Left lung (tissue), 10 donors: ENCODE data around the gene TRIM65. TPM values are rescaled to one million over a fixed set of nuclear protein-coding genes. Genes with fewer than 3 reads are reported as not detected.

Source experiments
- ATAC-seq: fragments of 200-7000 bp; cut with Tn5 transposase; one replicate; pipeline ENCODE4 v1.9.1; 2020; ENCODE audit warnings: moderate library complexity
- DNase-seq, 4 donors: peaks; one replicate each; pipeline ENCODE4 v3.0.0-alpha.2; 2013 to 2020
- H3K27ac ChIP-seq, 2 donors: fragments of 200-600 bp; sonication (generic) in 1 of 2; one replicate each; pipeline versions ENCODE4 v1.5.0 to v1.8.0; 2020 to 2021
- H3K27me3 ChIP-seq, 2 donors: fragments of 200-600 bp; sonication (generic) in 1 of 2; one replicate each; pipeline versions ENCODE4 v1.5.0 to v1.8.0; 2020 to 2021
- H3K36me3 ChIP-seq, 2 donors: fragments of 200-600 bp; sonication (generic) in 1 of 2; one replicate each; pipeline versions ENCODE4 v1.5.0 to v1.8.0; 2020 to 2021
- H3K4me1 ChIP-seq, 2 donors: fragments of 200-600 bp; one replicate each; pipeline ENCODE4 v1.8.0; 2021
- H3K4me3 ChIP-seq, 2 donors: fragments of 200-600 bp; sonication (generic) in 1 of 2; one replicate each; pipeline versions ENCODE4 v1.5.0 to v1.8.0; 2020 to 2021; ENCODE audit warnings: mild to moderate bottlenecking in 1 of 2
- H3K9me3 ChIP-seq, 2 donors: fragments of 200-600 bp; sonication (generic) in 1 of 2; one replicate each; pipeline versions ENCODE4 v1.5.0 to v1.8.0; 2020 to 2021
- CTCF ChIP-seq, 2 donors: fragments of 200-600 bp; sonication (generic) in 1 of 2; IDR thresholded peaks; one replicate each; pipeline versions ENCODE4 v1.5.0 to v1.8.0; 2021; ENCODE audit warnings: antibody characterized with exemption in 2 of 2
- intact Hi-C, 2 donors: fragments of 100-400 bp; cut with DNase I; formaldehyde crosslinking; loops; one replicate each; pipeline versions ENCODE4 v1.11.2 to v1.14.2; 2022
- polyA plus RNA-seq, 6 donors: library from polyadenylated mRNA; unstranded; fragments of 120-200 nt; gene quantifications; one replicate each; pipeline ENCODE4 v1.2.1, GENCODE V29; 2013; ENCODE audit not compliant: insufficient read length in 6 of 6
- total RNA-seq, 2 donors: library from RNA; stranded (reverse); fragmentation: NEBNext Ultra II Directional; extraction: Animal tissue kit (Norgen Biotek cat#: 25700); gene quantifications; one replicate each; pipeline ENCODE4 v1.2.1, GENCODE V29; 2021
- donor health status: DM: no; HTN: yes; CAD: no.
- donor health status: DM: no; HTN: no; CAD: no.

TRIM65 gene
- total and polyA plus RNA-seq, 8 donors: 15.8 to 35.1 (median 20.0) TPM

GRCh38 chr17:75941442-75941819 lies 44.7 kb upstream of the TRIM65 start:
- no peak for TF ChIP-seq CTCF (IDR thresholded peaks at IDR 0.05)

GRCh38 chr17:75940727-75941441 lies 44.1 kb upstream of the TRIM65 start, which contains the start of gene FBF1:
Gene FBF1 (minus strand): TSS chr17:75941042. CDS start chr17:75938149, 2,893 bp downstream.
- Histone ChIP-seq H3K4me3 (peak within 1 kb of the TSS; percentile 65 to 72), H3K9me3 (no peaks in the 10 kb centered on the region), H3K36me3 (peaks cover 0 to 25% of the 10 kb centered on the region in 2 donors), H3K27ac (peak within 1 kb of the TSS; percentile 37 to 77), H3K4me1 (peaks cover 0 to 15% of the 10 kb centered on the region in 2 donors), H3K27me3 (no peaks in the 10 kb centered on the region)
- intact Hi-C loops: no loop called here
- DNase-seq: peak; percentile 87 to 99 (median 96)
- peak in 1 of 2 donors; percentile 16 for TF ChIP-seq CTCF (IDR thresholded peaks at IDR 0.05)
- ATAC-seq: peak; percentile 99

More at GRCh38 chr17:75941442-75941819, 44.7 kb upstream of the TRIM65 start:
- DNase-seq (no peak), ATAC-seq (no peak)
- intact Hi-C loops: no loop called here
- H3K9me3 ChIP-seq: no peaks in the 10 kb centered on the region
- no peaks in the 10 kb centered on the region for H3K27me3 ChIP-seq
- peak overlapping the region; percentile 65 to 72 for H3K4me3 ChIP-seq
- H3K27ac ChIP-seq: peak overlapping the region in 1 of 2 donors; percentile 77
- peaks cover 0 to 30% of the 10 kb centered on the region in 2 donors for H3K36me3 ChIP-seq
- H3K4me1 ChIP-seq: peaks cover 0 to 15% of the 10 kb centered on the region in 2 donors

- no peak for ATAC-seq
- no peaks in the 10 kb centered on the region for H3K27me3 ChIP-seq
- no peak overlapping the region for H3K27ac ChIP-seq
- H3K4me3 ChIP-seq: no peak overlapping the region
- DNase-seq: peak in 1 of 4 donors; percentile 38
- TF ChIP-seq CTCF (IDR thresholded peaks at IDR 0.05): no peak
- no peaks in the 10 kb centered on the region for H3K9me3 ChIP-seq
- peaks cover 0 to 15% of the 10 kb centered on the region in 2 donors for H3K4me1 ChIP-seq
- intact Hi-C loops: no loop called here
- H3K36me3 ChIP-seq: no peaks in the 10 kb centered on the region
These were observed 40.9 kb upstream of the TRIM65 start for GRCh38 chr17:75937652-75938051.

- H3K27me3 ChIP-seq: no peaks in the 10 kb centered on the region
- no peaks in the 10 kb centered on the region for H3K4me1 ChIP-seq
- peak in 2 of 4 donors; percentile 66 to 69 for DNase-seq
- H3K27ac ChIP-seq: no peak overlapping the region
- no peak overlapping the region for H3K4me3 ChIP-seq
- TF ChIP-seq CTCF (IDR thresholded peaks at IDR 0.05): no peak
- no peak for ATAC-seq
- H3K36me3 ChIP-seq: no peaks in the 10 kb centered on the region
- no peaks in the 10 kb centered on the region for H3K9me3 ChIP-seq
- intact Hi-C loops: no loop called here
These were observed 37.1 kb upstream of the TRIM65 start for GRCh38 chr17:75933808-75934207.

- ATAC-seq (no peak), DNase-seq (no peak)
- Histone ChIP-seq H3K9me3 (no peaks in the 10 kb centered on the region), H3K27me3 (no peaks in the 10 kb centered on the region), H3K36me3 (no peaks in the 10 kb centered on the region), H3K4me1 (no peaks in the 10 kb centered on the region), H3K27ac (no peak overlapping the region), H3K4me3 (no peak overlapping the region)
- TF ChIP-seq CTCF (IDR thresholded peaks at IDR 0.05): no peak
- intact Hi-C loops: no loop called here
These were observed 36.1 kb upstream of the TRIM65 start for GRCh38 chr17:75932852-75933251.
